ENCODE measurements around the gene AP1G2.

DNA sequence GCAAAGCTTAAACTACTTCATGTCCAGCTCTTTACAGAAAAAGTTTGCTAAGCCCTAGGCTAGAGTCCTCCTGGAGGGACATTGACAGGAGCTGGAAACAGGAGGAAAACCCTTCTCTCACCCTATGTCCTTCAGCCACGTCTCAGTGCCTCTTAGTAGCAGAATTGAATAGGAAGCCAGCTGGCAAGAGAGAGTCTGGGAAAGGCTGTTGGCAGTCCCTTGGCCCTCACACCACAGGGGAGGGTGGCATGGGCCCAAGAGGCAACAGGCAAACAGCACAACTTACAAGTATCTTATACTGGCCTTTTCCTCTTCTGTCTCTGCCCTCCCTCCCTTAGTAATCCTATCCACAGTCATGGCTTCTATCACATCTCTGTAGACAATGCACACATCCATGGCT is 40.9 kb upstream of the AP1G2 start:
- TF ChIP-seq CTCF (IDR thresholded peaks at IDR 0.05; ENCODE audit: low read depth, low read length) (no peak), EZH2phosphoT487 (IDR thresholded peaks at IDR 0.05; ENCODE audit: low read depth) (no peak)
